NCI-H82 treated with DMSO at 0.1 percent for 48 hours (cell line): Measurements from ENCODE around the gene SNX22.

ENCODE experiments used
- DNase-seq: peaks from one replicate; lab custom pipeline; 2025; ENCODE audit not compliant: unreplicated experiment; lab: John Stamatoyannopoulos, UW

The SNX22 gene

GRCh38 chr15:64133623-64134344, 17.7 kb upstream of the SNX22 start:
- no peak for DNase-seq

GRCh38 chr15:64134345-64134829, 17.1 kb upstream of the SNX22 start:
- no peak for DNase-seq

GRCh38 chr15:64136347-64136746, 15.2 kb upstream of the SNX22 start:
- DNase-seq: no peak

- no peak for DNase-seq
These were observed 14.2 kb upstream of the SNX22 start for GRCh38 chr15:64137226-64137833.

GRCh38 chr15:64138331-64138941, 13.1 kb upstream of the SNX22 start:
- no peak for DNase-seq

GRCh38 chr15:64141798-64142512, 9.6 kb upstream of the SNX22 start:
- DNase-seq: no peak

- no peak for DNase-seq
These were observed 8.3 kb upstream of the SNX22 start for GRCh38 chr15:64143276-64143675.

GRCh38 chr15:64144192-64144564, 7.4 kb upstream of the SNX22 start:
- no peak for DNase-seq

- no peak for DNase-seq
These were observed 6.8 kb upstream of the SNX22 start for GRCh38 chr15:64144565-64145281.

- DNase-seq: no peak
These were observed 5.5 kb upstream of the SNX22 start for GRCh38 chr15:64146041-64146440.

GRCh38 chr15:64146520-64146884, 5.0 kb upstream of the SNX22 start:
- DNase-seq: no peak

GRCh38 chr15:64146885-64147681, 4.4 kb upstream of the SNX22 start:
- DNase-seq: no peak

GRCh38 chr15:64148168-64148567, 3.4 kb upstream of the SNX22 start:
- no peak for DNase-seq

GRCh38 chr15:64148581-64148980, 3.0 kb upstream of the SNX22 start:
- no peak for DNase-seq

GRCh38 chr15:64149424-64149823, 2.1 kb upstream of the SNX22 start:
- DNase-seq: no peak

GRCh38 chr15:64149893-64150578, 1.5 kb upstream of the SNX22 start:
- no peak for DNase-seq

- DNase-seq: no peak
These were observed 1.2 kb downstream of the SNX22 start for GRCh38 chr15:64152507-64153387.

- peak; percentile 67 for DNase-seq
These were observed 2.2 kb downstream of the SNX22 start for GRCh38 chr15:64153480-64154367.
